ENCODE results near the gene ENAH. TPM values are rescaled to one million over a fixed set of nuclear protein-coding genes. Genes with fewer than 3 reads are reported as not detected.

ENAH gene
- total RNA-seq, 1 experiment from 2014 or later: 285 TPM

DNA sequence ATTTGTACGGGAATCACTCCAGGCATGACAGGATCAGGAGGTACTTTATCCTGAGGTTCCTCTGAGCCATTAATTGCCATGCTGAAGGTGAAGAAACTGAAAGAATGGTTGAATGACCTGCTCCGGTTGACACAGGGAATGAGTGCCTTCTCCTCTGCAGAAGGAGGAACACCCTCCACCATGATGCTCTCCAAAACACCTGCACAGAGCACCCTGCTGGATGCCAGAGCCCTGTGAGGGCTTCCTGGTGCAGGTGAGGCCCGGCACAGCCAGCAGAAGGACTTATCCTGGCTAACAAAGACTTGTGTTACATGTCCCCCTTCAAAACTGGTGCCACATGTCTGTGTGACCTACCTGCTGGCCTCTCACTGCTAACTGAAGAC is 210.8 kb downstream of the ENAH start:
- Histone ChIP-seq H3K9me3 (ENCODE audit: control insufficient read depth, low read depth, low read length) (no peaks in the 10 kb centered on the region), H3K23ac (ENCODE audit: insufficient read length, low read depth, low read length) (no peak overlapping the region), H2BK15ac (ENCODE audit: low read depth, low read length) (no peak overlapping the region), H3K9ac (ENCODE audit: extremely low read depth, insufficient read length, low read length) (no peak overlapping the region), H3K14ac (ENCODE audit: insufficient read depth, low read length) (no peak overlapping the region), H3K4me2 (ENCODE audit: insufficient read depth, insufficient read length, low read length) (no peak overlapping the region), H3K4me1 (ENCODE audit: insufficient read depth, low read length) (peaks cover 5% of the 10 kb centered on the region; the same call in 1 of the 2 replicates), H2AK5ac (ENCODE audit: insufficient read length, low read length) (no peak overlapping the region), H2BK12ac (ENCODE audit: insufficient read length, low read depth, low read length) (no peak overlapping the region), H4K91ac (ENCODE audit: insufficient read length, low read depth, low read length) (no peak overlapping the region), H3K79me2 (ENCODE audit: insufficient read depth, low read length) (no peaks in the 10 kb centered on the region), H3K23me2 (ENCODE audit: insufficient read length, low read depth, low read length, poor library complexity, severe bottlenecking) (no peaks in the 10 kb centered on the region), H3T11ph (ENCODE audit: low read length) (no peak overlapping the region), H2BK5ac (ENCODE audit: insufficient read length, low read length) (no peak overlapping the region), H2BK20ac (ENCODE audit: low read depth, low read length, poor library complexity, severe bottlenecking) (no peak overlapping the region), H4K8ac (replicated peaks; ENCODE audit: insufficient read length, low read depth, low read length) (no peak overlapping the region), H3K79me1 (ENCODE audit: insufficient read depth, low read depth, low read length, poor library complexity, severe bottlenecking) (no peaks in the 10 kb centered on the region), H4K5ac (ENCODE audit: insufficient read length, low read depth, low read length) (no peak overlapping the region), H3K4ac (ENCODE audit: low read depth, low read length) (no peak overlapping the region), H3K27me3 (ENCODE audit: insufficient read depth, low read length) (no peaks in the 10 kb centered on the region), H3K18ac (ENCODE audit: insufficient read length, low read depth, low read length) (no peak overlapping the region), H3K27ac (ENCODE audit: insufficient read length, low read depth, low read length) (no peak overlapping the region), H2BK120ac (ENCODE audit: low read depth, low read length, poor library complexity, severe bottlenecking) (no peak overlapping the region), H4K20me1 (ENCODE audit: control insufficient read depth, insufficient read depth, insufficient read length) (no peaks in the 10 kb centered on the region), H2AFZ (ENCODE audit: low read length) (no peak overlapping the region), H3K56ac (ENCODE audit: insufficient read length, low read depth, low read length) (no peak overlapping the region)
- H3K4me3 Mint-ChIP-seq: no peak overlapping the region
- no peak for DNase-seq
- no peaks in the 10 kb centered on the region for H3K9me3 Mint-ChIP-seq
- TF ChIP-seq, protein P1, sequence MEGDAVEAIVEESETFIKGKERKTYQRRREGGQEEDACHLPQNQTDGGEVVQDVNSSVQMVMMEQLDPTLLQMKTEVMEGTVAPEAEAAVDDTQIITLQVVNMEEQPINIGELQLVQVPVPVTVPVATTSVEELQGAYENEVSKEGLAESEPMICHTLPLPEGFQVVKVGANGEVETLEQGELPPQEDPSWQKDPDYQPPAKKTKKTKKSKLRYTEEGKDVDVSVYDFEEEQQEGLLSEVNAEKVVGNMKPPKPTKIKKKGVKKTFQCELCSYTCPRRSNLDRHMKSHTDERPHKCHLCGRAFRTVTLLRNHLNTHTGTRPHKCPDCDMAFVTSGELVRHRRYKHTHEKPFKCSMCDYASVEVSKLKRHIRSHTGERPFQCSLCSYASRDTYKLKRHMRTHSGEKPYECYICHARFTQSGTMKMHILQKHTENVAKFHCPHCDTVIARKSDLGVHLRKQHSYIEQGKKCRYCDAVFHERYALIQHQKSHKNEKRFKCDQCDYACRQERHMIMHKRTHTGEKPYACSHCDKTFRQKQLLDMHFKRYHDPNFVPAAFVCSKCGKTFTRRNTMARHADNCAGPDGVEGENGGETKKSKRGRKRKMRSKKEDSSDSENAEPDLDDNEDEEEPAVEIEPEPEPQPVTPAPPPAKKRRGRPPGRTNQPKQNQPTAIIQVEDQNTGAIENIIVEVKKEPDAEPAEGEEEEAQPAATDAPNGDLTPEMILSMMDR (conservative IDR thresholded peaks at IDR 0.05): no peak
- peaks cover 18 to 26% of the 10 kb centered on the region in 2 experiments for H3K4me1 Mint-ChIP-seq
- H3K36me3 Mint-ChIP-seq (ENCODE audit: insufficient read depth in 1 of 3, low read depth in 3 of 3): no peaks in the 10 kb centered on the region
- no peak overlapping the region for H3K27ac Mint-ChIP-seq
- H3K27me3 Mint-ChIP-seq (ENCODE audit: low read depth): peaks cover 4% of the 10 kb centered on the region
- WGBS (ENCODE audit: extremely low coverage, insufficient read length, low lambda C conversion rate): no CpG with 5 or more reads among the region's 3 CpGs
